Activated T-helper 1 cell treated with anti-CD3 and anti-CD28 coated beads, Interleukin-2, amount 50 U/mL, for 16 hours (primary cell): ENCODE data around the gene INVS.

Source experiments
- DNase-seq, 2 donors: peaks; one replicate each; pipeline ENCODE4 v3.0.0-alpha.2; 2020; ENCODE audit warnings: low read depth in 1 of 2, low spot score in 1 of 2

The INVS gene

GRCh38 chr9:100277166-100277979 is 178.3 kb downstream of the INVS start:
- DNase-seq, result no peak

- DNase-seq, result no peak
Observed at GRCh38 chr9:100281066-100281465, 182.0 kb downstream of the INVS start.

- DNase-seq, result no peak
Observed at GRCh38 chr9:100281676-100282387, 182.8 kb downstream of the INVS start.

- DNase-seq, result no peak
Observed at GRCh38 chr9:100282388-100282719, 183.3 kb downstream of the INVS start.

- no peak for DNase-seq
Observed at GRCh38 chr9:100284247-100284646, 185.2 kb downstream of the INVS start.

- no peak for DNase-seq
Observed at GRCh38 chr9:100285080-100285479, 186.0 kb downstream of the INVS start.

GRCh38 chr9:100285601-100286000 is 186.6 kb downstream of the INVS start:
- DNase-seq, result no peak

GRCh38 chr9:100286257-100286656 is 187.2 kb downstream of the INVS start:
- no peak for DNase-seq

- no peak for DNase-seq
Observed at GRCh38 chr9:100287186-100287585, 188.1 kb downstream of the INVS start.

- no peak for DNase-seq
Observed at GRCh38 chr9:100290714-100291113, 191.7 kb downstream of the INVS start.

GRCh38 chr9:100292414-100292813 is 193.4 kb downstream of the INVS start:
- DNase-seq, result no peak

GRCh38 chr9:100294341-100294740 is 195.3 kb downstream of the INVS start:
- no peak for DNase-seq

GRCh38 chr9:100294806-100295205 is 195.8 kb downstream of the INVS start:
- DNase-seq, result no peak

GRCh38 chr9:100295240-100295639 is 196.2 kb downstream of the INVS start:
- DNase-seq, result no peak

- no peak for DNase-seq
Observed at GRCh38 chr9:100296407-100296806, 197.4 kb downstream of the INVS start.

- no peak for DNase-seq
Observed at GRCh38 chr9:100298378-100298777, 199.3 kb downstream of the INVS start.

- DNase-seq, result no peak
Observed at GRCh38 chr9:100303747-100304146, 204.7 kb downstream of the INVS start.

- no peak for DNase-seq
Observed at GRCh38 chr9:100306283-100306682, 207.2 kb downstream of the INVS start.

GRCh38 chr9:100307080-100307479 is 208.0 kb downstream of the INVS start:
- no peak for DNase-seq

- DNase-seq, result no peak
Observed at GRCh38 chr9:100308965-100309564, 210.0 kb downstream of the INVS start.

GRCh38 chr9:100309992-100310391 is 210.9 kb downstream of the INVS start:
- no peak for DNase-seq

GRCh38 chr9:100315561-100315960 is 216.5 kb downstream of the INVS start:
- DNase-seq, result no peak
